Endothelial cell of umbilical vein (primary cell): ENCODE measurements around the gene CHST7. TPM values are rescaled to one million over a fixed set of nuclear protein-coding genes. Genes with fewer than 3 reads are reported as not detected.

ENCODE experiments used
- BruUV-seq: library from RNA; stranded (reverse); fragments of 400-500 nt; replicated peaks from 2 replicates; lab custom pipeline; 2021; lab: Mats Ljungman, UMichigan
- CTCF ChIA-PET: fragments of 300-600, 350-600 bp; sonication (Branson Sonifier 250); formaldehyde crosslinking; loops from one replicate; lab custom pipeline; 2021; ENCODE audit warnings: antibody characterized with exemption, inconsistent platforms; lab: Charles Lee
- POLR2A ChIA-PET: fragments of 300-600, 350-600 bp; sonication (Branson Sonifier 250); formaldehyde crosslinking; loops from one replicate; lab custom pipeline; 2021; ENCODE audit warnings: antibody characterized with exemption, inconsistent platforms; lab: Charles Lee
- DNase-seq: peaks from one replicate; pipeline ENCODE4 v3.0.0-alpha.2; 2011; ENCODE audit warnings: low read depth, low spot score
- FAIRE-seq: peaks from 2 replicates; lab custom pipeline; 2011; peaks lifted over from hg19 to GRCh38; lab: Jason Lieb, UNC
- H2AFZ ChIP-seq: 2 replicates; pipeline ENCODE4 v1.6.0; 2012; ENCODE audit warnings: low read depth, low read length, control low read depth, inconsistent platforms
- H3K27ac ChIP-seq: 2 replicates; pipeline ENCODE4 v1.5.1; 2011; ENCODE audit warnings: low read depth, mild to moderate bottlenecking, control low read depth, low read length, moderate library complexity; ENCODE audit not compliant: insufficient read depth
- H3K27me3 ChIP-seq, 2 experiments: 2 replicates each; pipeline versions ENCODE4 v1.6.0 to v1.6.1; 2011; ENCODE audit warnings: low read length in 2 of 2, mixed read lengths in 1 of 2; ENCODE audit not compliant: control insufficient read depth in 2 of 2, insufficient read depth in 2 of 2
- H3K36me3 ChIP-seq, 2 experiments: 2 replicates in 1 of 2; 3 replicates in 1 of 2; pipeline ENCODE4 v1.5.1; 2011; ENCODE audit warnings: low read length in 2 of 2, mild to moderate bottlenecking in 1 of 2, moderate library complexity in 1 of 2; ENCODE audit not compliant: control insufficient read depth in 2 of 2, insufficient read depth in 2 of 2; ENCODE audit errors: extremely low read depth in 1 of 2
- H3K4me1 ChIP-seq: 3 replicates; pipeline ENCODE4 v1.5.1; 2011; ENCODE audit warnings: mild to moderate bottlenecking, low read length; ENCODE audit not compliant: control insufficient read depth, insufficient read depth; ENCODE audit errors: extremely low read depth
- H3K4me2 ChIP-seq: 2 replicates; pipeline ENCODE4 v1.6.1; 2011; ENCODE audit warnings: low read length, control low read depth, mixed read lengths; ENCODE audit not compliant: insufficient read depth
- H3K4me3 ChIP-seq, 3 experiments: fragments of 200-600 bp in 1 of 3; sonication (generic), shearing (Covaris generic) in 1 of 3; replicated peaks in 1 of 3; 2 replicates each; pipeline ENCODE4 v1.5.1; 2011 to 2016; ENCODE audit warnings: control low read depth in 3 of 3, low read length in 3 of 3, mild to moderate bottlenecking in 2 of 3, inconsistent platforms in 1 of 3, low read depth in 1 of 3, moderate library complexity in 1 of 3; ENCODE audit not compliant: insufficient read depth in 1 of 3
- H3K79me2 ChIP-seq: 2 replicates; pipeline ENCODE4 v1.6.0; 2012; ENCODE audit warnings: low read length, inconsistent platforms; ENCODE audit not compliant: control insufficient read depth, insufficient read depth
- H3K9ac ChIP-seq: replicated peaks from 2 replicates; pipeline ENCODE3; 2011; ENCODE audit warnings: low read length, control low read depth; ENCODE audit not compliant: insufficient read depth; ENCODE audit errors: extremely low read depth
- H3K9me1 ChIP-seq: replicated peaks from 3 replicates; pipeline ENCODE4 v1.6.0; 2011; ENCODE audit warnings: mild to moderate bottlenecking, low read length; ENCODE audit not compliant: control insufficient read depth, insufficient read depth; ENCODE audit errors: extremely low read depth
- H3K9me3 ChIP-seq: replicated peaks from 2 replicates; pipeline ENCODE4 v1.5.1; 2012; ENCODE audit warnings: low read length, inconsistent platforms; ENCODE audit not compliant: control insufficient read depth, insufficient read depth
- H4K20me1 ChIP-seq: replicated peaks from 2 replicates; pipeline ENCODE3; 2011; ENCODE audit warnings: mild to moderate bottlenecking, low read length; ENCODE audit not compliant: control insufficient read depth, insufficient read depth; ENCODE audit errors: extremely low read depth
- EZH2 ChIP-seq: IDR thresholded peaks from 2 replicates; pipeline ENCODE4 v1.6.1; 2012; ENCODE audit warnings: borderline replicate concordance, low read depth, mild to moderate bottlenecking, moderate library complexity, low read length, inconsistent platforms; ENCODE audit not compliant: severe bottlenecking
- FOS ChIP-seq: IDR thresholded peaks from 2 replicates; pipeline ENCODE4 v1.6.1; 2011; ENCODE audit warnings: mild to moderate bottlenecking, low read length, moderate library complexity, borderline replicate concordance; ENCODE audit not compliant: insufficient read depth
- GATA2 ChIP-seq: IDR thresholded peaks from 2 replicates; pipeline ENCODE4 v1.7.0; 2011; ENCODE audit warnings: low read depth, mild to moderate bottlenecking, moderate library complexity, mixed read lengths, low read length; ENCODE audit not compliant: insufficient read length, insufficient read depth
- JUN ChIP-seq: IDR thresholded peaks from 2 replicates; pipeline ENCODE4 v1.6.1; 2011; ENCODE audit warnings: borderline replicate concordance, low read depth; ENCODE audit not compliant: insufficient read length, insufficient read depth
- MYC ChIP-seq: IDR thresholded peaks from one replicate; pipeline ENCODE4 v1.6.1; 2011; ENCODE audit warnings: mild to moderate bottlenecking, low read depth, low read length
- POLR2A ChIP-seq: IDR thresholded peaks from 2 replicates; pipeline ENCODE4 v1.6.1; 2012; ENCODE audit warnings: low read depth, mild to moderate bottlenecking, control low read depth, low read length
- POLR2AphosphoS5 ChIP-seq: IDR thresholded peaks from 2 replicates; pipeline ENCODE4 v1.6.1; 2012; ENCODE audit warnings: low read depth, mild to moderate bottlenecking, control low read depth, low read length, moderate library complexity; ENCODE audit not compliant: insufficient read depth
- dilution Hi-C: fragments of 300-500 bp; cut with MboI; formaldehyde crosslinking; loops from one replicate; pipeline ENCODE4 v1.15.0; 2019; ENCODE audit warnings: low sequenced_read_pairs; ENCODE audit not compliant: extremely low pct_ligation_motif_present
- intact Hi-C: fragments of 100-400 bp; cut with micrococcal nuclease; formaldehyde crosslinking; loops from one replicate; pipeline ENCODE4 v1.10.0; 2022
- polyA plus RNA-seq, 4 experiments: library from polyadenylated mRNA; depleted of rRNA in 3 of 4; stranded (reverse) in 3 of 4; unstranded in 1 of 4; fragments of >200 nt; gene quantifications; 2 replicates each; pipeline versions ENCODE4 v1.2.1 to v1.2.3, GENCODE V29; 2011 to 2012; ENCODE audit warnings: missing spikeins in 1 of 4
- total RNA-seq: library from RNA; stranded (reverse); gene quantifications from 2 replicates; pipeline ENCODE4 v1.2.3, GENCODE V29; 2021
- TF ChIP-seq, protein P1 (sequence below): IDR thresholded peaks from 2 replicates; pipeline ENCODE4 v1.6.1; 2011; ENCODE audit not compliant: insufficient read depth, insufficient read length
- TF ChIP-seq, protein P2 (sequence below), 2 donors: IDR thresholded peaks; 1 replicate in 1 of 2; 2 replicates in 1 of 2; pipeline ENCODE4 v1.5.1; 2011; ENCODE audit warnings: low read length in 2 of 2, mild to moderate bottlenecking in 2 of 2, moderate library complexity in 2 of 2, control low read depth in 1 of 2, inconsistent platforms in 1 of 2, low read depth in 1 of 2; ENCODE audit not compliant: insufficient read depth in 1 of 2; ENCODE audit errors: extremely low read depth in 1 of 2

The CHST7 gene
- total and polyA plus RNA-seq, 2 donors (not counting 3 experiments of a cell fraction or from before 2014, with no cell fraction given) = 4.5 to 11.2 TPM

DNA sequence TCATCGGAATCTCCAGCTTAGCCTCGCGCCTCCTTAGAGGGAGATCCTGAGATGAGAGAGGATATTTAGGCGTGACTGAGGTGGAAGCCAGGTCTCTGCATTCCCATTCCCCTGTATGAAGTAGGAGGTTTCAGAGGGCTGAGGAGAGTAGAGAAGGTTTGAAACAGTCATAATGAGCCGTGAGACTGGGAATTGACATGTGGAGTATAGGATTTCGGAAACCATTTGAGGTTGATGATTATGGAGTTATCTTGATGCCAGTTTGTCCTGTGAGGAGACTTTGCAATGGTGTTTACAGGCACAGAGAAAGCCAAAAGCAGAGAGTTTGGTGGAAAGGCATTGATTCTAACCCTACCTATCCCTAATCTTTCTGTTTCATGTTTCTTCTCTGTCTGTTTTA lies 2.0 kb downstream of the CHST7 start:
- no peaks in the 10 kb centered on the region for H4K20me1 ChIP-seq
- H3K9me3 ChIP-seq = no peaks in the 10 kb centered on the region
- H3K36me3 ChIP-seq = no peaks in the 10 kb centered on the region
- POLR2A ChIA-PET = no interaction called here
- H3K4me3 ChIP-seq = peak overlapping the region; percentile 48 to 61 (median 61)
- H3K79me2 ChIP-seq = peaks cover 5% of the 10 kb centered on the region
- H3K27me3 ChIP-seq = no peaks in the 10 kb centered on the region
- no peak overlapping the region for H3K9ac ChIP-seq
- dilution Hi-C loops (no loop called here), intact Hi-C loops (loop anchor here (1.0 to 10.0 kb wide), 2 partner anchors 51 to 219 kb away; no protein-coding TSS in a partner anchor)
- CTCF ChIA-PET = interaction anchor here (1.4 to 4.0 kb wide), 2 partner anchors 11 to 23 kb away, joined by 6 to 11 read pairs; no protein-coding TSS in a partner anchor
- no peak for TF ChIP-seq POLR2AphosphoS5
- no peak for TF ChIP-seq POLR2A
- TF ChIP-seq JUN = no peak
- TF ChIP-seq GATA2 = no peak
- TF ChIP-seq FOS = no peak
- FAIRE-seq (no peak), DNase-seq (peak; percentile 30)
- H3K4me1 ChIP-seq = peaks cover 30% of the 10 kb centered on the region
- H3K9me1 ChIP-seq = no peaks in the 10 kb centered on the region
- BruUV-seq = no TSS peak
- peak overlapping the region; percentile 33 for H2AFZ ChIP-seq
- no peak overlapping the region for H3K27ac ChIP-seq
- peak overlapping the region; percentile 76 for H3K4me2 ChIP-seq

DNA sequence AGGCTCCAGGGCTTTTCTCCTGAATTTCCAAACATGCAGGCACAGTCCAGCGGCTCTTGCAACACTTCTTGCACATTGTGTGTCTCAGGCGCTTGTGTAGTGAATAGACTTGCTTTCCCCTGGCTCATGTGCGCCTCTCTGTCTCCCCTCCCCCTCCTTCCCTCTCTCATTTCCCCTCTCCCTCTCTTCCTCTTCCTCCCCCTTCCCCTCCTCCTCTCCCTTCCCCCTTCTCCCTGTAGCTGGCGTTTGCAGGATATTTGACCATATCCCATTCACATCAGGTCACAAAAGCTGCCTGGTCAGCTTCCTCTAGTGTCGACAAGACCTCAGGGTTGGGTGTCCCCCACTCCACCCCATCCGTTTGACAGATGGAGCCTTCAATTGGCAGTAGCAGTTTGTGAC lies 2.4 kb downstream of the CHST7 start:
- Histone ChIP-seq H3K9me3 (no peaks in the 10 kb centered on the region), H3K4me3 (peak overlapping the region; percentile 48 to 61 (median 61)), H3K9me1 (no peaks in the 10 kb centered on the region), H3K4me2 (peak overlapping the region; percentile 76), H2AFZ (no peak overlapping the region), H3K36me3 (no peaks in the 10 kb centered on the region), H3K27ac (no peak overlapping the region), H3K4me1 (peaks cover 30% of the 10 kb centered on the region), H3K79me2 (peaks cover 5% of the 10 kb centered on the region), H3K9ac (no peak overlapping the region), H4K20me1 (no peaks in the 10 kb centered on the region), H3K27me3 (no peaks in the 10 kb centered on the region)
- TF ChIP-seq EZH2 = no peak
- no peak for TF ChIP-seq POLR2A
- TF ChIP-seq JUN = no peak
- TF ChIP-seq FOS = no peak
- TF ChIP-seq MYC = no peak
- TF ChIP-seq, protein P1, sequence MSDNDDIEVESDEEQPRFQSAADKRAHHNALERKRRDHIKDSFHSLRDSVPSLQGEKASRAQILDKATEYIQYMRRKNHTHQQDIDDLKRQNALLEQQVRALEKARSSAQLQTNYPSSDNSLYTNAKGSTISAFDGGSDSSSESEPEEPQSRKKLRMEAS = no peak
- TF ChIP-seq, protein P2, sequence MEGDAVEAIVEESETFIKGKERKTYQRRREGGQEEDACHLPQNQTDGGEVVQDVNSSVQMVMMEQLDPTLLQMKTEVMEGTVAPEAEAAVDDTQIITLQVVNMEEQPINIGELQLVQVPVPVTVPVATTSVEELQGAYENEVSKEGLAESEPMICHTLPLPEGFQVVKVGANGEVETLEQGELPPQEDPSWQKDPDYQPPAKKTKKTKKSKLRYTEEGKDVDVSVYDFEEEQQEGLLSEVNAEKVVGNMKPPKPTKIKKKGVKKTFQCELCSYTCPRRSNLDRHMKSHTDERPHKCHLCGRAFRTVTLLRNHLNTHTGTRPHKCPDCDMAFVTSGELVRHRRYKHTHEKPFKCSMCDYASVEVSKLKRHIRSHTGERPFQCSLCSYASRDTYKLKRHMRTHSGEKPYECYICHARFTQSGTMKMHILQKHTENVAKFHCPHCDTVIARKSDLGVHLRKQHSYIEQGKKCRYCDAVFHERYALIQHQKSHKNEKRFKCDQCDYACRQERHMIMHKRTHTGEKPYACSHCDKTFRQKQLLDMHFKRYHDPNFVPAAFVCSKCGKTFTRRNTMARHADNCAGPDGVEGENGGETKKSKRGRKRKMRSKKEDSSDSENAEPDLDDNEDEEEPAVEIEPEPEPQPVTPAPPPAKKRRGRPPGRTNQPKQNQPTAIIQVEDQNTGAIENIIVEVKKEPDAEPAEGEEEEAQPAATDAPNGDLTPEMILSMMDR (IDR thresholded peaks at IDR 0.05; ENCODE audit: extremely low read depth in 1 of 2, insufficient read depth in 1 of 2, low read depth in 1 of 2, low read length in 2 of 2) = no peak
- no peak for TF ChIP-seq POLR2AphosphoS5
- no peak for TF ChIP-seq GATA2
- ChIA-PET CTCF (interaction anchor here (1.4 to 4.0 kb wide), 2 partner anchors 11 to 23 kb away, joined by 6 to 11 read pairs; no protein-coding TSS in a partner anchor), POLR2A (interaction anchor here (0.6 to 1.2 kb wide), 2 partner anchors 11 to 18 kb away, joined by 3 to 4 read pairs; no protein-coding TSS in a partner anchor)
- dilution Hi-C loops (no loop called here), intact Hi-C loops (loop anchor here (1.0 to 10.0 kb wide), 2 partner anchors 50 to 219 kb away; no protein-coding TSS in a partner anchor)
- FAIRE-seq = peak; percentile 74
- peak; percentile 18 for DNase-seq
- BruUV-seq = no TSS peak
